ENCODE data around the gene COA5. TPM values are rescaled to one million over a fixed set of nuclear protein-coding genes. Genes with fewer than 3 reads are reported as not detected.

COA5 gene
- total and polyA plus RNA-seq, 4 donors = 9.7 to 42.0 (median 19.5) TPM

GRCh38 chr2:98563394-98563793 is 44.9 kb downstream of the COA5 start:
- DNase-seq (ENCODE audit: low spot score) = no peak
- H3K9me3 ChIP-seq (ENCODE audit: control insufficient read depth in 4 of 4, low read length in 3 of 4) = no peaks in the 10 kb centered on the region
- no peaks in the 10 kb centered on the region for H3K4me1 ChIP-seq (ENCODE audit: control insufficient read depth in 4 of 4, insufficient read depth in 4 of 4, low read length in 3 of 4)
- no peak overlapping the region for H3K9ac ChIP-seq (ENCODE audit: low read depth in 1 of 2, low read length in 2 of 2)
- H3K27ac ChIP-seq (ENCODE audit: low read depth in 1 of 2, low read length in 2 of 2) = no peak overlapping the region
- peaks cover 1 to 20% (median 14%) of the 10 kb centered on the region in 4 donors for H3K36me3 ChIP-seq (ENCODE audit: control insufficient read depth in 4 of 4, insufficient read depth in 3 of 4, low read depth in 1 of 4, low read length in 3 of 4)
- H3K27me3 ChIP-seq (ENCODE audit: control insufficient read depth in 4 of 4, insufficient read depth in 4 of 4, low read length in 3 of 4) = no peaks in the 10 kb centered on the region
- no peak overlapping the region for H3K4me3 ChIP-seq (ENCODE audit: low read depth in 1 of 3, low read length in 3 of 3)
- 99% methylated on average over 13 of the region's 13 CpGs for WGBS
- TF ChIP-seq FOXA2 (IDR thresholded peaks at IDR 0.05) (no peak), EGR1 (IDR thresholded peaks at IDR 0.05; ENCODE audit: low read depth in 2 of 2) (no peak), FOXA1 (IDR thresholded peaks at IDR 0.05) (no peak), YY1 (IDR thresholded peaks at IDR 0.05) (no peak), CTCF (IDR thresholded peaks at IDR 0.05; ENCODE audit: low read depth, low read length, missing input control) (no peak), NR2F2 (IDR thresholded peaks at IDR 0.05) (no peak), JUND (IDR thresholded peaks at IDR 0.05) (no peak), SP1 (IDR thresholded peaks at IDR 0.05) (no peak)

- TF ChIP-seq NR2F2 (IDR thresholded peaks at IDR 0.05) = peak; percentile 26
- TF ChIP-seq HNF4A (conservative IDR thresholded peaks at IDR 0.05) = no peak
- WGBS = 84% methylated on average over 13 of the region's 13 CpGs
- no peak overlapping the region for H3K27ac ChIP-seq (ENCODE audit: low read depth in 1 of 2, low read length in 2 of 2)
- DNase-seq (ENCODE audit: low spot score) = no peak
- no peaks in the 10 kb centered on the region for H3K27me3 ChIP-seq (ENCODE audit: control insufficient read depth in 4 of 4, insufficient read depth in 4 of 4, low read length in 3 of 4)
- no peak overlapping the region for H3K9ac ChIP-seq (ENCODE audit: low read depth in 1 of 2, low read length in 2 of 2)
- peaks cover 1 to 18% (median 14%) of the 10 kb centered on the region in 4 donors for H3K36me3 ChIP-seq (ENCODE audit: control insufficient read depth in 4 of 4, insufficient read depth in 3 of 4, low read depth in 1 of 4, low read length in 3 of 4)
- H3K9me3 ChIP-seq (ENCODE audit: control insufficient read depth in 4 of 4, low read length in 3 of 4) = no peaks in the 10 kb centered on the region
- no peaks in the 10 kb centered on the region for H3K4me1 ChIP-seq (ENCODE audit: control insufficient read depth in 4 of 4, insufficient read depth in 4 of 4, low read length in 3 of 4)
- no peak overlapping the region for H3K4me3 ChIP-seq (ENCODE audit: low read depth in 1 of 3, low read length in 3 of 3)
Observed at GRCh38 chr2:98561902-98562695, 46.2 kb downstream of the COA5 start.

- 93% methylated on average over 9 of the region's 9 CpGs for WGBS
- no peak overlapping the region for H3K9ac ChIP-seq (ENCODE audit: low read depth in 1 of 2, low read length in 2 of 2)
- peaks cover 1 to 17% (median 11%) of the 10 kb centered on the region in 4 donors for H3K36me3 ChIP-seq (ENCODE audit: control insufficient read depth in 4 of 4, insufficient read depth in 3 of 4, low read depth in 1 of 4, low read length in 3 of 4)
- no peak overlapping the region for H3K27ac ChIP-seq (ENCODE audit: low read depth in 1 of 2, low read length in 2 of 2)
- no peaks in the 10 kb centered on the region for H3K4me1 ChIP-seq (ENCODE audit: control insufficient read depth in 4 of 4, insufficient read depth in 4 of 4, low read length in 3 of 4)
- H3K9me3 ChIP-seq (ENCODE audit: control insufficient read depth in 4 of 4, low read length in 3 of 4) = no peaks in the 10 kb centered on the region
- TF ChIP-seq RAD21 (IDR thresholded peaks at IDR 0.05) (no peak), REST (IDR thresholded peaks at IDR 0.05) (no peak), FOXA1 (IDR thresholded peaks at IDR 0.05) (no peak), NR2F2 (IDR thresholded peaks at IDR 0.05) (no peak), CTCF (IDR thresholded peaks at IDR 0.05; ENCODE audit: low read depth, low read length, missing input control) (no peak)
- DNase-seq (ENCODE audit: low spot score) = no peak
- no peak overlapping the region for H3K4me3 ChIP-seq (ENCODE audit: low read depth in 1 of 3, low read length in 3 of 3)
- no peaks in the 10 kb centered on the region for H3K27me3 ChIP-seq (ENCODE audit: control insufficient read depth in 4 of 4, insufficient read depth in 4 of 4, low read length in 3 of 4)
Observed at GRCh38 chr2:98561018-98561417, 47.3 kb downstream of the COA5 start.

All from liver (tissue), 9 donors.